HS-27A (cell line): ENCODE measurements around the gene MATR3.
A peak's percentile ranks its signal among the peaks of the same experiment; 100 is the strongest.

ENCODE experiments used
- DNase-seq: peaks from one replicate; pipeline ENCODE4 v3.0.0-alpha.2; 2012; ENCODE audit warnings: low read depth, missing footprints

The MATR3 gene

GRCh38 chr5:139272471-139273321 is 20.8 kb upstream of the MATR3 start:
- DNase-seq = no peak

GRCh38 chr5:139273322-139273571 is 20.3 kb upstream of the MATR3 start:
- DNase-seq = no peak

GRCh38 chr5:139273572-139274289 is 19.8 kb upstream of the MATR3 start:
- peak; percentile 29 for DNase-seq

DNA sequence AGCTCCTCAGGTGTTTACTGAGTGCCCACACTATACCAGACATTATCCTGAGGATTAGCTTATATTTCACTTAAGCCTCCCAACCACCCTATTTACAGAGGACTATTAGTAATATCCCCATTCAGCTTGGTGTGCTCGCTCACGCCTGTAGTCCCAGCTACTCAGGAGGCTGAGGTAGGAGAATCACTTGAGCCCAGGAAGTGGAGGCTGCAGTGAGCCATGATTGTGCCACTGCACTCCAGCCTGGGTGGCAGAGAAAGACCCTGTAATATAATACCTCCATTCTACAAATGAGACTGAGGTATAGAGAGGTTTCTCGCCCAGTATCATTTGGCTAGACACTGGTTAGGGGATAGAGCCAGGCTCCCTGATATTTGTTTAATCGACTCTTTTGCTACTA is 18.0 kb upstream of the MATR3 start:
- no peak for DNase-seq

DNA sequence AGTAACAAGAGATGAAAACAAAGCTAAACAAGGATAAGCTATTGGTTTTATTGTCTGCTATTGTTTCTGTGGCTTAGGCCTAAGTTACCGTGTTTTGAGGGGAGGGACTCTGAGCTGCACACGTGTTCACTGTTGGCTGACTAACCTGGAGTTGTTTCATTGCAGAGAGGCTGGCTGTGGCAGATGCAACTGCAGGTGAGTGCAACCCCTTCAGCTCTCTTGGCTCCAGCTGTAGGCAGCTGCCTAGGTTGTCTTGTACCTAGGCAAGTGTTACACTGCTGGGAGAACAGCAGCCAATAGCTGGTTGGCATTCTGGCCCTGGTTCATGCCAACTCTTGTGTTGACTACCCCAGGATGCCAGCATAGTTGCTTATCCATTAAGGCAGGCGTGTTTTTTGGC is 17.6 kb upstream of the MATR3 start:
- DNase-seq = no peak

DNA sequence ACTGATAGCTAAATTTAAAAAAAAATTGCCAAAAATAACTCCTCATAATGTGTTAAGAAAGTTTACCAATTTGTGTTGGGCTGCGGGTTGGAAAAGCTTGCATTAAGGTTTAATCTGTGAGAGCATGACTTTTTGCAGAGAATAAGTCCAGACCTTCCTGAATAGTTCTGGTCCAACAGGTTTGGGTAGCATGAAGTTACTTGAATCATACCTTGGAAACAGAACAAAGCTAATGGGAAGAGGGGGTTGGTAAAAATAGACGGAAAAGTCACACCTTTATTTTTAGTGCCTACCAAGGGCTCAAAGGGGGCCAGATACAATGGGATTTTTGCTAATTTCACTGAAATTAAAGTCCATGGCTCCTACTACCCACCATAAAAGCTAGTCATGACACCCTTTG is 17.1 kb upstream of the MATR3 start:
- no peak for DNase-seq

GRCh38 chr5:139277171-139277570 is 16.4 kb upstream of the MATR3 start:
- DNase-seq = no peak

- DNase-seq = no peak
Observed at GRCh38 chr5:139278540-139279274, 14.8 kb upstream of the MATR3 start.

DNA sequence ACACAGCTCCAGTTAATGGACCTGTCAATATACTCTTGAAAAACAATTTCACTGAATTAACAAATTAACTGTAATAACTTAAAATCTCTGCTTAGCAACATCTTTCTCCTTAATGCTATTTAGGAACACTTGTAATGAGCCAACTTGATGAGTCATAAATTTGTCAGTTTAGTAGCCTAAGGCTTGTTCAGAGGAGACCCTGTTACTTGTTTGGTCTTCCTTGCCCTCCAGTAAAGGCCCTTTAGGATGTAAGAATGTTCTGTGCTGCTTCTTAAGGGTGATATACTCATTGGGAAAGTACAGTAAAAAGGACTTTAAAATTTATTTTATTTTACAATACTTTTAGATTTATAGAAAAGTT is 11.4 kb upstream of the MATR3 start:
- no peak for DNase-seq

GRCh38 chr5:139283252-139284166 is 10.0 kb upstream of the MATR3 start:
- no peak for DNase-seq

DNA sequence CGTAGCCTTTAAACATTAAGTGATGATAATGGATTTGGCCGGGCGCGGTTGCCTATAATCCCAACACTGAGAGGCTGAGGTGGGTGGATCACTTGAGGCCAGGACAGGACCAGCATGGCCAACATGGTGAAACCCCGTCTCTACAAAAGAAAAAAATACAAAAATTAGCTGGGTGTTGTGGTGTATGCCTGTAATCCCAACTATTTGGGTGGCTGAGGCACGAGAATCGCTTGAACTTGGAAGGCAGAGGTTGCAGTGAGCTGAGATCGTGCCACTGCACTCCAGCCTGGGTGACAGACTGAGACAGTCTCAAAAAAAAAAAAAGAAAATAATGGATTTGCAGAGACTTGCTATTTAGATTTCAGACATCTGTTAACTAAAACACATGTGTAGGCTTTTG is 9.2 kb upstream of the MATR3 start:
- DNase-seq = no peak

GRCh38 chr5:139285651-139286392 is 7.7 kb upstream of the MATR3 start:
- DNase-seq = no peak

- DNase-seq = no peak
Observed at GRCh38 chr5:139287890-139288635, 5.5 kb upstream of the MATR3 start.

- no peak for DNase-seq
Observed at GRCh38 chr5:139291051-139291450, 2.5 kb upstream of the MATR3 start.

GRCh38 chr5:139293202-139293506 is 386 bp upstream of the MATR3 start:
- DNase-seq = no peak

- DNase-seq = peak; percentile 36
Observed at GRCh38 chr5:139294374-139295165, 1.0 kb downstream of the MATR3 start.

DNA sequence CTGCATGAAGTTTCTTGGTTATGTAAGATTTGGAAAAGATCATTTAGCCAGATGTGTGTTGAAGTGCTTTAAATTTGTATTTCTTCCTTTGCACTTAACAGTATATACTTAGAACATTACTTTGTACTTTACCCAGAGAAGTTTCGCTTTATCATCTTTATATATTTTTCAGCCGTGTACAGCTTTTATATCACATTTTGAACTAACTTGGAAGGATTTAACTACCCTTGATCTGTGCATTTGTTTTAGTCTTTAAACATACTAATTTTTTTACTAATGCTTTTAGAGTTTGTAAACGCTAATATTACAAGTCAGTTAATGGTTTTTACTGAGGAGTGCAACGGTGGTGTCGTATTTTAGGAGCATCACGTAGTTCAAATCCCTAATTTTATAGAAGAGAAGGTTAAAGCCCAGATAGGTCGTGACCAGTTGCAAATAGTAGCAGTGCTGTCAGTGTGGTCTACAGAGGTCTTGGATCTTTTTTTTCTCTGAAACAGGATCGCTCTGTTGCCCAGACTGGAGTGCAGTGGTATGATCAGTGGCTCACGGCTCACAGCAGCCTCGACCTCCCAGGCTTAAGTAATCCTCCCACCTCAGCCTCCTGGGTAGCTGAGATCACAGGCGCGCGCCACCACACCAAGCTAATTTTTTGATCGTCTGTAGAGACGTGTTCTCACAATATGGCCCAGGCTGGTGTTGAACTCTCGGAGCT is 2.0 kb downstream of the MATR3 start:
- DNase-seq = no peak

DNA sequence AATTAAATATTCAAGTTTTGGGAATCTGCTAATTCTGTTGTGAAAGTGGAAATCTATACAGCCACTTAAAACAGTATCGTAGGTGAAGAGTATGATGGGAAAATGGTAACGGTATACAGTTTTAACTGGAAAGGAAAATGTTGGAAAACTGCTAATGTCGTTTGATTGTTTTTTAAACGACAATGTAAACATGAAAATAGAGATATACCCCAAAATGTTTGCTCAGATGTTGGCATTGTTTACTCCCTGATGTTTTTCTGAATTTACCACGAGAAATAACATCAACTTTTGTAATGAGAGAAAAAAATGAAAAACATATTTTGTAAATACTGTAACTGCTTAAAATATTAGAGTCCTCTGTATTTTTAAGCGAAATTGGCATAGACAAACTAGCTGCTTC is 2.7 kb downstream of the MATR3 start:
- DNase-seq = no peak

GRCh38 chr5:139296862-139297326 is 3.4 kb downstream of the MATR3 start:
- DNase-seq = no peak
